BE2C (cell line): ENCODE data around the gene SLC22A23.
A peak's percentile ranks its signal among the peaks of the same experiment; 100 is the strongest.

Experiments
- DNase-seq: peaks from one replicate; pipeline ENCODE4 v3.0.0-alpha.2; 2020
- H3K27me3 ChIP-seq: fragments of 250-450 bp; sonication (Bioruptor Pico); 2 replicates; pipeline ENCODE4 v1.5.1; 2020; ENCODE audit warnings: mild to moderate bottlenecking
- H3K36me3 ChIP-seq: fragments of 250-450 bp; sonication (Bioruptor Pico); 2 replicates; pipeline ENCODE4 v1.5.1; 2020; ENCODE audit warnings: mild to moderate bottlenecking
- H3K4me1 ChIP-seq: fragments of 250-450 bp; sonication (Bioruptor Pico); 2 replicates; pipeline ENCODE4 v1.5.1; 2020
- H3K4me3 ChIP-seq: 2 replicates; pipeline ENCODE4 v1.5.1; 2011; ENCODE audit warnings: low read depth, low read length
- H3K9me3 ChIP-seq: fragments of 250-450 bp; sonication (Bioruptor Pico); 2 replicates; pipeline ENCODE4 v1.5.1; 2020
- CTCF ChIP-seq: IDR thresholded peaks from 2 replicates; pipeline ENCODE4 v1.5.1; 2012; ENCODE audit warnings: mild to moderate bottlenecking, low read depth, low read length

The SLC22A23 gene

GRCh38 chr6:3373597-3374203 lies 83.2 kb downstream of the SLC22A23 start:
- no peaks in the 10 kb centered on the region for H3K36me3 ChIP-seq
- H3K4me3 ChIP-seq: no peak overlapping the region
- no peaks in the 10 kb centered on the region for H3K9me3 ChIP-seq
- no peak for DNase-seq
- peaks cover 3% of the 10 kb centered on the region; the same call in 1 of the 2 replicates for H3K27me3 ChIP-seq
- no peak for TF ChIP-seq CTCF
- H3K4me1 ChIP-seq: no peaks in the 10 kb centered on the region; the same call in 1 of the 2 replicates

GRCh38 chr6:3372912-3373554 lies 83.8 kb downstream of the SLC22A23 start:
- Histone ChIP-seq H3K36me3 (no peaks in the 10 kb centered on the region), H3K4me3 (no peak overlapping the region), H3K4me1 (no peaks in the 10 kb centered on the region; the same call in 1 of the 2 replicates), H3K9me3 (no peaks in the 10 kb centered on the region), H3K27me3 (peaks cover 5% of the 10 kb centered on the region)
- DNase-seq: no peak
- no peak for TF ChIP-seq CTCF

GRCh38 chr6:3372184-3372846 lies 84.5 kb downstream of the SLC22A23 start:
- H3K4me1 ChIP-seq: no peaks in the 10 kb centered on the region; the same call in 1 of the 2 replicates
- no peak for DNase-seq

GRCh38 chr6:3371222-3371949 lies 85.5 kb downstream of the SLC22A23 start:
- Histone ChIP-seq H3K4me3 (no peak overlapping the region), H3K9me3 (no peaks in the 10 kb centered on the region), H3K4me1 (no peaks in the 10 kb centered on the region; the same call in 1 of the 2 replicates), H3K36me3 (no peaks in the 10 kb centered on the region), H3K27me3 (peaks cover 11% of the 10 kb centered on the region)
- TF ChIP-seq CTCF: no peak
- DNase-seq: no peak

More at GRCh38 chr6:3372184-3372846, 84.5 kb downstream of the SLC22A23 start:
- no peaks in the 10 kb centered on the region for H3K36me3 ChIP-seq
- no peaks in the 10 kb centered on the region for H3K9me3 ChIP-seq
- TF ChIP-seq CTCF: peak; percentile 26; the same call in 1 of the 2 replicates
- peaks cover 5% of the 10 kb centered on the region for H3K27me3 ChIP-seq
- H3K4me3 ChIP-seq: no peak overlapping the region

GRCh38 chr6:3370361-3371221 lies 86.3 kb downstream of the SLC22A23 start:
- Histone ChIP-seq H3K4me1 (no peaks in the 10 kb centered on the region; the same call in 1 of the 2 replicates), H3K9me3 (no peaks in the 10 kb centered on the region), H3K4me3 (no peak overlapping the region), H3K27me3 (peaks cover 16% of the 10 kb centered on the region), H3K36me3 (no peaks in the 10 kb centered on the region)
- no peak for TF ChIP-seq CTCF
- DNase-seq: no peak
